ENCODE measurements around the gene MUCL1.

GRCh38 chr12:54882079-54882478, 27.8 kb downstream of the MUCL1 start:
- no peak for TF ChIP-seq CTCF (IDR thresholded peaks at IDR 0.05)
- no peak for TF ChIP-seq USF2 (IDR thresholded peaks at IDR 0.05)
- TF ChIP-seq EP300 (IDR thresholded peaks at IDR 0.05), result no peak
- TF ChIP-seq MAZ (IDR thresholded peaks at IDR 0.05; ENCODE audit: borderline replicate concordance, low read depth, low read length), result no peak
- TF ChIP-seq POLR2A (IDR thresholded peaks at IDR 0.05; ENCODE audit: low read length), result no peak
- TF ChIP-seq RAD21 (conservative IDR thresholded peaks at IDR 0.05 in 1 of 2, IDR thresholded peaks at IDR 0.05 in 1 of 2), result no peak
- TF ChIP-seq RARB (CRISPR knock-in tag; IDR thresholded peaks at IDR 0.05), result no peak
- TF ChIP-seq NR3C1 (IDR thresholded peaks at IDR 0.05), result no peak
- TF ChIP-seq RFX5 (IDR thresholded peaks at IDR 0.05), result no peak
- TF ChIP-seq NPAS2 (CRISPR knock-in tag; IDR thresholded peaks at IDR 0.05; ENCODE audit: borderline replicate concordance), result no peak
- TF ChIP-seq PHF8 (IDR thresholded peaks at IDR 0.05; ENCODE audit: borderline replicate concordance, low read depth), result no peak
- TF ChIP-seq CBX2 (IDR thresholded peaks at IDR 0.05; ENCODE audit: borderline replicate concordance, low read depth), result no peak
- no peak for TF ChIP-seq HMGXB4 (CRISPR knock-in tag; IDR thresholded peaks at IDR 0.05; ENCODE audit: borderline replicate concordance)
- no peak for TF ChIP-seq MAX (IDR thresholded peaks at IDR 0.05)

Measured in A549 (cell line).